ENCODE measurements around the gene S100A3. TPM values are rescaled to one million over a fixed set of nuclear protein-coding genes. Genes with fewer than 3 reads are reported as not detected.

Gene S100A3
- total RNA-seq, 1 donor from 2014 or later: 10.2 TPM

- H3K4me3 ChIP-seq (ENCODE audit: low read depth, low read length): no peak overlapping the region
- no peak for DNase-seq (ENCODE audit: low read depth)
- no peak for TF ChIP-seq CTCF (conservative IDR thresholded peaks at IDR 0.05; ENCODE audit: low read depth, low read length)
These were observed 4.0 kb upstream of the S100A3 start for GRCh38 chr1:153553096-153553495.

- no peak overlapping the region for H3K4me3 ChIP-seq (ENCODE audit: low read depth, low read length)
- TF ChIP-seq CTCF (conservative IDR thresholded peaks at IDR 0.05; ENCODE audit: low read depth, low read length): no peak
- no peak for DNase-seq (ENCODE audit: low read depth)
These were observed 3.3 kb upstream of the S100A3 start for GRCh38 chr1:153552335-153552734.

GRCh38 chr1:153550827-153551500, 1.9 kb upstream of the S100A3 start:
- no peak for DNase-seq (ENCODE audit: low read depth)
- H3K4me3 ChIP-seq (ENCODE audit: low read depth, low read length): no peak overlapping the region
- TF ChIP-seq CTCF (conservative IDR thresholded peaks at IDR 0.05; ENCODE audit: low read depth, low read length): no peak

- no peak for DNase-seq (ENCODE audit: low read depth)
- no peak overlapping the region for H3K4me3 ChIP-seq (ENCODE audit: low read depth, low read length)
- no peak for TF ChIP-seq CTCF (conservative IDR thresholded peaks at IDR 0.05; ENCODE audit: low read depth, low read length)
These were observed 1.3 kb upstream of the S100A3 start for GRCh38 chr1:153550398-153550758.

GRCh38 chr1:153549741-153550397, 811 bp upstream of the S100A3 start:
- no peak overlapping the region for H3K4me3 ChIP-seq (ENCODE audit: low read depth, low read length)
- no peak for TF ChIP-seq CTCF (conservative IDR thresholded peaks at IDR 0.05; ENCODE audit: low read depth, low read length)
- no peak for DNase-seq (ENCODE audit: low read depth)

- DNase-seq (ENCODE audit: low read depth): no peak
- TF ChIP-seq CTCF (conservative IDR thresholded peaks at IDR 0.05; ENCODE audit: low read depth, low read length): no peak
- H3K4me3 ChIP-seq (ENCODE audit: low read depth, low read length): no peak overlapping the region
These were observed 1.2 kb downstream of the S100A3 start for GRCh38 chr1:153547560-153548551.
